T-cell (primary cell): ENCODE data around the gene UBALD1. TPM values are rescaled to one million over a fixed set of nuclear protein-coding genes. Genes with fewer than 3 reads are reported as not detected.

Experiments used
- ATAC-seq, 4 experiments: fragments of 200-7000 bp in 3 of 4; fragments of 150-1000 bp in 1 of 4; cut with Tn5 transposase; replicated peaks in 1 of 4; 1 replicate in 3 of 4; 2 replicates in 1 of 4; pipeline ENCODE4 v1.10.0; 2021; ENCODE audit warnings: moderate library complexity in 3 of 4, mild to moderate bottlenecking in 2 of 4, moderate number of reproducible peaks in 1 of 4
- CTCF ChIA-PET, 2 donors: fragments of 300-600 bp; sonication (Branson Sonifier 250); formaldehyde crosslinking; loops; one replicate each; lab custom pipeline; 2022; ENCODE audit warnings: antibody characterized with exemption in 2 of 2; lab: Charles Lee
- POLR2A ChIA-PET, 2 donors: fragments of 300-600 bp; sonication (Branson Sonifier 250); formaldehyde crosslinking; loops; one replicate each; lab custom pipeline; 2022; ENCODE audit warnings: antibody characterized with exemption in 2 of 2; lab: Charles Lee
- DNase-seq, 35 experiments: peaks; one replicate each; pipeline versions ENCODE4 v3.0.0 to v3.0.0-alpha.2; 2013 to 2023
- H3K27ac ChIP-seq: one replicate; pipeline ENCODE4 v1.5.1; 2013; ENCODE audit warnings: low read length
- H3K27me3 ChIP-seq, 2 experiments: replicated peaks in 1 of 2; 1 replicate in 1 of 2; 2 replicates in 1 of 2; pipeline versions ENCODE4 v1.6.1 to v1.7.0; 2013; ENCODE audit warnings: low read length in 1 of 2, mixed read lengths in 1 of 2; ENCODE audit not compliant: control insufficient read depth in 2 of 2, insufficient read depth in 2 of 2; ENCODE audit errors: extremely low read depth in 1 of 2
- H3K36me3 ChIP-seq, 2 donors: 1 replicate in 1 of 2; 2 replicates in 1 of 2; pipeline versions ENCODE4 v1.6.1 to v1.7.0; 2013; ENCODE audit warnings: low read length in 1 of 2; ENCODE audit not compliant: control insufficient read depth in 2 of 2, insufficient read depth in 1 of 2; ENCODE audit errors: extremely low read depth in 1 of 2
- H3K4me1 ChIP-seq, 2 experiments: 1 replicate in 1 of 2; 2 replicates in 1 of 2; pipeline versions ENCODE4 v1.6.1 to v1.7.0; 2013; ENCODE audit warnings: low read length in 2 of 2, mixed read lengths in 1 of 2; ENCODE audit not compliant: insufficient read depth in 2 of 2, control insufficient read depth in 1 of 2; ENCODE audit errors: extremely low read depth in 1 of 2
- H3K4me3 ChIP-seq, 2 donors: 1 replicate in 1 of 2; 2 replicates in 1 of 2; pipeline versions ENCODE4 v1.5.1 to v1.7.0; 2013; ENCODE audit warnings: mild to moderate bottlenecking in 2 of 2, low read length in 1 of 2, moderate library complexity in 1 of 2; ENCODE audit not compliant: control insufficient read depth in 1 of 2; ENCODE audit errors: extremely low read depth in 1 of 2
- H3K9me3 ChIP-seq: 2 replicates; pipeline ENCODE4 v1.7.0; 2013
- H3K27ac Mint-ChIP-seq, 2 donors: one replicate each; pipeline ENCODE4 v1.8.0; 2020 to 2021; ENCODE audit warnings: mild to moderate bottlenecking in 2 of 2, mixed read lengths in 2 of 2
- H3K27me3 Mint-ChIP-seq, 2 donors: one replicate each; pipeline ENCODE4 v1.8.0; 2021 to 2022; ENCODE audit warnings: mixed read lengths in 2 of 2
- H3K36me3 Mint-ChIP-seq: one replicate; pipeline ENCODE4 v1.8.0; 2021; ENCODE audit warnings: mixed read lengths
- H3K4me1 Mint-ChIP-seq, 3 donors: one replicate each; pipeline ENCODE4 v1.8.0; 2020 to 2022; ENCODE audit warnings: mixed read lengths in 3 of 3, mild to moderate bottlenecking in 1 of 3
- H3K4me3 Mint-ChIP-seq, 3 donors: one replicate each; pipeline ENCODE4 v1.8.0; 2020 to 2022; ENCODE audit warnings: mild to moderate bottlenecking in 3 of 3, mixed read lengths in 3 of 3, moderate library complexity in 3 of 3
- H3K9me3 Mint-ChIP-seq, 3 donors: one replicate each; pipeline ENCODE4 v1.8.0; 2020 to 2022; ENCODE audit warnings: mixed read lengths in 3 of 3
- WGBS: methylation state at CpG from one replicate; pipeline ENCODE4 v1.1.5; 2013; ENCODE audit warnings: missing lambda C conversion rate; ENCODE audit not compliant: insufficient coverage; 5-methylcytosine and 5-hydroxymethylcytosine counted together
- total RNA-seq, 35 experiments: library from RNA in 6 of 35; stranded (reverse) in 6 of 35; fragments of 120-200 nt in 1 of 35; gene quantifications; one replicate each; pipeline versions ENCODE4 v1.2.1 to v1.2.4 and lab custom pipeline; 2013 to 2026

UBALD1 gene
- total RNA-seq, 5 donors from 2014 or later (not counting 1 experiment from before 2014, with no cell fraction given), result 26.0 to 53.1 (median 47.6) TPM

DNA sequence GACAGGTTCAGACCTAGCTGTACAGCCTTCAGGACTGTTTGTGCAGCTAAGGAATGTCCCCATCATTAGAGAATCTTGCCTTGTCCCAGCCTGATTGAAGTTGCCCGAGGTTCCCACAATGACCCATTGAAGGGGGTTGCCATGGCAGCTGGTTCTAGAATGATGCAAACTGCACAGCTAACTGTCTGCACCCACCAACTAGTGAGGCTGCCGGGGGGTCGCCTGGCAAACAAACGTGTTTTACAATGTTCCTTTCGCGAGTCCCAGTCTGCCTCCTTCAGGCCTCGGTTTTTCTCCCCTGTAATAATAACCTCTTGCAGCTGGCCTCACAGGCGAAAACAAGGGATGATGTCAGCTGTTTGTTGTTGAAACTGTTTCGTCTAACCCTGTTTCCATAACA lies 53.1 kb downstream of the UBALD1 start:
- H3K4me3 Mint-ChIP-seq, result no peak overlapping the region
- POLR2A ChIA-PET, result no interaction called here
- WGBS, result 88% methylated on average over 1 of the region's 9 CpGs

More for the DNA sequence above, 53.1 kb downstream of the UBALD1 start:
- Mint-ChIP-seq H3K36me3 (no peaks in the 10 kb centered on the region), H3K9me3 (no peaks in the 10 kb centered on the region), H3K27me3 (no peaks in the 10 kb centered on the region), H3K4me1 (peaks cover 0 to 4% (median 2%) of the 10 kb centered on the region in 3 donors), H3K27ac (no peak overlapping the region)
- H3K4me1 ChIP-seq, result no peaks in the 10 kb centered on the region
- ATAC-seq (no peak), DNase-seq (no peak)
- no peak overlapping the region for H3K27ac ChIP-seq
- peaks cover 0 to 7% of the 10 kb centered on the region in 2 experiments for H3K27me3 ChIP-seq
- H3K36me3 ChIP-seq, result no peaks in the 10 kb centered on the region
- CTCF ChIA-PET, result no interaction called here
- H3K4me3 ChIP-seq, result no peak overlapping the region
- H3K9me3 ChIP-seq, result no peaks in the 10 kb centered on the region

Other genes starting within 250 kb of the UBALD1 start
- gene VASN, start 243.0 kb downstream of the UBALD1 start, total RNA-seq, result under 1 TPM; 0.38 to 0.89 (median 0.56) TPM
- 100 to 1,000 TPM; 213 to 675 (median 230) TPM for gene CORO7, start 198.3 kb downstream of the UBALD1 start, total RNA-seq
- 10 to 100 TPM; 37.7 to 73.8 (median 65.7) TPM for gene DNAJA3, start 189.0 kb downstream of the UBALD1 start, total RNA-seq
- 10 to 100 TPM; 50.1 to 79.1 (median 62.1) TPM for gene NMRAL1, start 140.3 kb downstream of the UBALD1 start, total RNA-seq
- 10 to 100 TPM; 49.1 to 74.4 (median 70.5) TPM for gene HMOX2, start 138.5 kb downstream of the UBALD1 start, total RNA-seq
- gene CDIP1, start 76.1 kb downstream of the UBALD1 start, total RNA-seq, result 10 to 100 TPM; 28.6 to 31.3 (median 29.7) TPM
- gene C16orf96, start 58.5 kb downstream of the UBALD1 start, total RNA-seq, result under 1 TPM; 0.30 to 0.66 (median 0.50) TPM
- gene MGRN1, start 9.9 kb upstream of the UBALD1 start, total RNA-seq, result 10 to 100 TPM; 63.1 to 76.8 (median 72.2) TPM
- gene NUDT16L1, start 78.7 kb upstream of the UBALD1 start, total RNA-seq, result 10 to 100 TPM; 53.3 to 64.0 (median 62.2) TPM
- 10 to 100 TPM; 24.2 to 37.1 (median 32.2) TPM for gene ANKS3, start 119.4 kb upstream of the UBALD1 start, total RNA-seq
- under 1 TPM in 4 of 5 donors, not detected in 1; 0.13 to 0.70 (median 0.34) TPM for gene DNAAF8, start 119.6 kb upstream of the UBALD1 start, total RNA-seq
- gene ZNF500, start 152.3 kb upstream of the UBALD1 start, total RNA-seq, result 10 to 100 TPM; 19.7 to 36.6 (median 32.4) TPM
- not detected for gene SEPTIN12, start 173.5 kb upstream of the UBALD1 start, total RNA-seq
- not detected for gene SMIM22, start 180.5 kb upstream of the UBALD1 start, total RNA-seq
- gene ROGDI, start 187.7 kb upstream of the UBALD1 start, total RNA-seq, result 10 to 100 TPM; 12.1 to 20.2 (median 13.2) TPM
- 100 to 1,000 TPM in 3 of 5 donors, 10 to 100 TPM in 2; 95.5 to 106 (median 102) TPM for gene GLYR1, start 232.4 kb upstream of the UBALD1 start, total RNA-seq
- gene UBN1, start 232.6 kb upstream of the UBALD1 start, total RNA-seq, result 10 to 100 TPM; 41.8 to 53.7 (median 48.2) TPM